PC-3 (cell line): Measurements from ENCODE around the gene TACC2.

Source experiments
- CTCF ChIP-seq: fragments of 300-600 bp; sonication (generic); conservative IDR thresholded peaks from 2 replicates; pipeline ENCODE4 v1.5.1; 2017; ENCODE audit warnings: antibody characterized with exemption, low read depth, mild to moderate bottlenecking, low read length
- EZH2 ChIP-seq: fragments of 300-600 bp; sonication (generic); IDR thresholded peaks from one replicate; pipeline ENCODE4 v1.6.1; 2017; ENCODE audit warnings: antibody characterized with exemption, mild to moderate bottlenecking, low read length; ENCODE audit not compliant: unreplicated experiment
- EZH2phosphoT487 ChIP-seq: fragments of 300-600 bp; sonication (generic); IDR thresholded peaks from 2 replicates; pipeline ENCODE4 v1.6.1; 2018; ENCODE audit warnings: mild to moderate bottlenecking, antibody characterized with exemption, low read length, borderline replicate concordance

- no peak for TF ChIP-seq CTCF
- no peak for TF ChIP-seq EZH2
- no peak for TF ChIP-seq EZH2phosphoT487
These were observed 233.7 kb downstream of the TACC2 start for GRCh38 chr10:122222638-122223037.
